NCI-H2107 (cell line): ENCODE results near the gene ERP27.

Experiments
- DNase-seq: peaks from one replicate; lab custom pipeline; 2025; lab: John Stamatoyannopoulos, UW

The ERP27 gene

GRCh38 chr12:14868916-14869506 lies 69.3 kb downstream of the ERP27 start:
- DNase-seq, result no peak
